Cardiac muscle cell (in vitro differentiated cells and primary cell): ENCODE data around the gene CALHM2. TPM values are rescaled to one million over a fixed set of nuclear protein-coding genes. Genes with fewer than 3 reads are reported as not detected.
A peak's percentile ranks its signal among the peaks of the same experiment; 100 is the strongest.

ENCODE experiments used
- DNase-seq, 2 donors: peaks; one replicate each; pipeline versions ENCODE4 v3.0.0 to v3.0.0-alpha.2; 2010 to 2017; ENCODE audit warnings: low read depth in 1 of 2, low spot score in 1 of 2
- H3K27ac ChIP-seq: fragments of 200-600 bp; sonication (generic); 2 replicates; pipeline ENCODE4 v1.5.1; 2016
- H3K27me3 ChIP-seq: fragments of 200-600 bp; sonication (generic); 2 replicates; pipeline ENCODE4 v1.6.0; 2016; ENCODE audit warnings: control low read depth
- H3K36me3 ChIP-seq: fragments of 200-600 bp; sonication (generic); 2 replicates; pipeline ENCODE4 v1.5.1; 2016; ENCODE audit warnings: control low read depth
- H3K4me1 ChIP-seq: fragments of 200-600 bp; sonication (generic); 2 replicates; pipeline ENCODE4 v1.8.1; 2017; ENCODE audit warnings: low read depth, mild to moderate bottlenecking, mixed run types
- H3K4me3 ChIP-seq: fragments of 200-600 bp; sonication (generic); 2 replicates; pipeline ENCODE4 v1.5.1; 2016; ENCODE audit warnings: mild to moderate bottlenecking
- H3K9me3 ChIP-seq: fragments of 200-600 bp; sonication (generic); 2 replicates; pipeline ENCODE4 v1.5.1; 2017; ENCODE audit warnings: low read depth, mild to moderate bottlenecking, control low read depth
- polyA plus RNA-seq: library from polyadenylated mRNA; unstranded; fragments of >200 nt; fragmentation: Nextera tagmentation; extraction: Ambion mirVana; gene quantifications from 2 replicates; pipeline ENCODE4 v1.2.1, GENCODE V29; 2016
- total RNA-seq: library from RNA; depleted of rRNA; stranded (reverse); fragments of >200 nt; gene quantifications from 2 replicates; pipeline ENCODE4 v1.2.3, GENCODE V29; 2016
- TF ChIP-seq, protein P1 (sequence below): IDR thresholded peaks from 2 replicates; pipeline ENCODE4 v1.5.1; 2012; ENCODE audit warnings: low read depth, mild to moderate bottlenecking, low read length

Gene CALHM2
- total and polyA plus RNA-seq, 2 experiments from 2014 or later: 1.1 to 3.7 TPM

- H3K4me3 ChIP-seq: peak overlapping the region; percentile 16
- no peak for DNase-seq
- TF ChIP-seq, protein P1, sequence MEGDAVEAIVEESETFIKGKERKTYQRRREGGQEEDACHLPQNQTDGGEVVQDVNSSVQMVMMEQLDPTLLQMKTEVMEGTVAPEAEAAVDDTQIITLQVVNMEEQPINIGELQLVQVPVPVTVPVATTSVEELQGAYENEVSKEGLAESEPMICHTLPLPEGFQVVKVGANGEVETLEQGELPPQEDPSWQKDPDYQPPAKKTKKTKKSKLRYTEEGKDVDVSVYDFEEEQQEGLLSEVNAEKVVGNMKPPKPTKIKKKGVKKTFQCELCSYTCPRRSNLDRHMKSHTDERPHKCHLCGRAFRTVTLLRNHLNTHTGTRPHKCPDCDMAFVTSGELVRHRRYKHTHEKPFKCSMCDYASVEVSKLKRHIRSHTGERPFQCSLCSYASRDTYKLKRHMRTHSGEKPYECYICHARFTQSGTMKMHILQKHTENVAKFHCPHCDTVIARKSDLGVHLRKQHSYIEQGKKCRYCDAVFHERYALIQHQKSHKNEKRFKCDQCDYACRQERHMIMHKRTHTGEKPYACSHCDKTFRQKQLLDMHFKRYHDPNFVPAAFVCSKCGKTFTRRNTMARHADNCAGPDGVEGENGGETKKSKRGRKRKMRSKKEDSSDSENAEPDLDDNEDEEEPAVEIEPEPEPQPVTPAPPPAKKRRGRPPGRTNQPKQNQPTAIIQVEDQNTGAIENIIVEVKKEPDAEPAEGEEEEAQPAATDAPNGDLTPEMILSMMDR: no peak
- no peaks in the 10 kb centered on the region for H3K27me3 ChIP-seq
- H3K36me3 ChIP-seq: no peaks in the 10 kb centered on the region
- H3K9me3 ChIP-seq: no peaks in the 10 kb centered on the region
- no peaks in the 10 kb centered on the region for H3K4me1 ChIP-seq
- no peak overlapping the region for H3K27ac ChIP-seq
Observed at GRCh38 chr10:103452506-103453230, 498 bp upstream of the CALHM2 start.

DNA sequence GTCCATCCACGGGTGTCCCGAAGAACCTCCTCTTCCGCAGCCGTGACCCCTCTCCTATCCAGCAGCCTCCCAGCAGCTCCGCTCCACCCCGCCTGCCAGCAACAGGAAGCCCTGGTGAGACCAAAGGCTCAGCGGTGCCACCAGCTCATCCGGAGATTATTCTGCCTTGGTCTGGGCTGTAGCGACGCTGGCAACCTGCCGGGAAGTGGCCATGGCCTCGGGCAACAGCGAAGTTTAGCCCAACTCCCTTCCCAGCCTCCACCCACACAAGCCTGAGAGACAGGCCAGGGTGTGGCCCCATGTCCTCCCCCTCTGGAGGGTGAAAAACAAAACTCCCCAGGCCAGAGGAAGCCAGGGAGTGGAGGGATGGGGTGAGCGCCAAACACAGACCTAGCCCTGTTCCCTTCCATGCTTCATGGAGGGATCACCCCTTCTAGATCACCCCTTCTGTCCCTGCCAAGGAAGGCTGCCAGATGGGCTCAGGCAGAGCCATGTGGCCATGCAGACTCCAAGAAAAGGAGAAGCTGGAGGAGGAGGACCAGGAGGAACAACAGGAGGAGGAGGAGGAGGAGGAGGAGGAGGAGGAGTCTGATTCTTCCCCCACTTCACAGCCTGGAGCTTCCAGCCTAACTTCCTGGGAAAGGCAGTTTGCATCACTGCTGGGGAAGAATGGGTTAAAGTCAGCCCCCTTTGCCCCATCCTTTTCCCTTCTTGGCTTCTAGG is 918 bp downstream of the CALHM2 start:
- H3K9me3 ChIP-seq: no peaks in the 10 kb centered on the region
- no peaks in the 10 kb centered on the region for H3K4me1 ChIP-seq
- H3K36me3 ChIP-seq: no peaks in the 10 kb centered on the region
- DNase-seq: peak in 1 of 2 donors; percentile 45
- TF ChIP-seq, protein P1: no peak
- no peak overlapping the region for H3K4me3 ChIP-seq
- H3K27me3 ChIP-seq: no peaks in the 10 kb centered on the region
- H3K27ac ChIP-seq: no peak overlapping the region

GRCh38 chr10:103450201-103450695 is 1.9 kb downstream of the CALHM2 start:
- Histone ChIP-seq H3K4me3 (no peak overlapping the region), H3K36me3 (peaks cover 3% of the 10 kb centered on the region), H3K27me3 (no peaks in the 10 kb centered on the region), H3K27ac (no peak overlapping the region), H3K9me3 (no peaks in the 10 kb centered on the region), H3K4me1 (no peaks in the 10 kb centered on the region)
- no peak for DNase-seq
- TF ChIP-seq, protein P1: no peak

DNA sequence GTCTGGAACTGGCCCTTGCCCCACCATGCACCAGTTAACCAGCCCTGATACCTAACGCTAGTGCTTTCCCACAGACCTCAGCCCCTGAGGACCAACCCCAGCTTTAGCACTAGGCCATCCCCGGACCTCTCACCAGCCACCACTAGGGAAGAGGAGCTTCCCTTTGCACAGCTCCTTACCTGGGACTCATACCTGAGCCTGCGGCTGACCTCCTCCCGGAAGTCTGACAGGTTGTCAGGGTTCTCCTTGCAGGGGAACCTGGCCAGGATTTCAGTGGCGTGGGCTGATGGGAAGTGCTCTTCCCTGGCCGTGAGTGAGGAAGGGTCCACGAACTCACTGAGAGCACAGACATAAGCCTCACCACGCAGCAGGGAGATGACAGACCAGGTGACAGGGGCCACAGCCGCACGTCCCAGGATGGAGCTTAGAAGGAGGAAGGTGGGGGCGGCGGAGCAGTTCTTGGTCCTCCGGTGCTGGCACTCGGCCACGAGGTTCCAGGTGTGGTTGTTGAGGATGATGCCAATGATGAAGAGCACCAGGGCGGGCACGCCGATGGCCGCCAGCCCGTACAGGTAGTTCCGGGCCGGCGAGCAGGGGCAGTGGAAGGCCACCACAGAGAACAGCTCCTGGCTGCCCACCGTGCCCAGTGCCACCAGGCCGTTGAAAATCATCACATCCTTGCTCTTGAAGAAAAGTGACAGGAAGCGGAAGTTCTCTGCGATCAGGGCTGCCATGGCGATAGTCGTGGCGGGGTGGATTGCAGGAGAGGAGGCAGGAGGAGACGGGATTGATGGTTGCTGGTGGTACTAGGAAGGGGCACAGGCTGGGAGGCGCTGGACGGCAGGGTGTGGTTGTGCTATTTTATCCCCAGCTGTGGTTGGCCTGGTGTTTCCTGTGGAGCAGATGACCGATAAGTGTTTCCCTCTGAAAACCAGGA is 2.7 kb downstream of the CALHM2 start:
- H3K4me1 ChIP-seq: no peaks in the 10 kb centered on the region

More for the DNA sequence above, 2.7 kb downstream of the CALHM2 start:
- H3K27me3 ChIP-seq: no peaks in the 10 kb centered on the region
- no peak for DNase-seq
- no peak overlapping the region for H3K27ac ChIP-seq
- peaks cover 10% of the 10 kb centered on the region for H3K36me3 ChIP-seq
- no peak overlapping the region for H3K4me3 ChIP-seq
- no peaks in the 10 kb centered on the region for H3K9me3 ChIP-seq
- TF ChIP-seq, protein P1: no peak
